ENCODE data around the gene CFAP46.

- TF ChIP-seq, protein P1, sequence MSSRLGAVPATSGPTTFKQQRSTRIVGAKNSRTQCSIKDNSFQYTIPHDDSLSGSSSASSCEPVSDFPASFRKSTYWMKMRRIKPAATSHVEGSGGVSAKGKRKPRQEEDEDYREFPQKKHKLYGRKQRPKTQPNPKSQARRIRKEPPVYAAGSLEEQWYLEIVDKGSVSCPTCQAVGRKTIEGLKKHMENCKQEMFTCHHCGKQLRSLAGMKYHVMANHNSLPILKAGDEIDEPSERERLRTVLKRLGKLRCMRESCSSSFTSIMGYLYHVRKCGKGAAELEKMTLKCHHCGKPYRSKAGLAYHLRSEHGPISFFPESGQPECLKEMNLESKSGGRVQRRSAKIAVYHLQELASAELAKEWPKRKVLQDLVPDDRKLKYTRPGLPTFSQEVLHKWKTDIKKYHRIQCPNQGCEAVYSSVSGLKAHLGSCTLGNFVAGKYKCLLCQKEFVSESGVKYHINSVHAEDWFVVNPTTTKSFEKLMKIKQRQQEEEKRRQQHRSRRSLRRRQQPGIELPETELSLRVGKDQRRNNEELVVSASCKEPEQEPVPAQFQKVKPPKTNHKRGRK (CRISPR knock-in tag; IDR thresholded peaks at IDR 0.05; ENCODE audit: borderline replicate concordance) = no peak
- no peak for TF ChIP-seq CTCF (IDR thresholded peaks at IDR 0.05)
- TF ChIP-seq NFYB (CRISPR knock-in tag; conservative IDR thresholded peaks at IDR 0.05; ENCODE audit: low read depth) = no peak
- no peak for TF ChIP-seq MAX (CRISPR knock-in tag; IDR thresholded peaks at IDR 0.05)
- no peak for TF ChIP-seq ERG (CRISPR knock-in tag; IDR thresholded peaks at IDR 0.05)
- TF ChIP-seq IRF2 (CRISPR knock-in tag; IDR thresholded peaks at IDR 0.05; ENCODE audit: borderline replicate concordance, low read depth) = no peak
- TF ChIP-seq ZBTB21 (CRISPR knock-in tag; IDR thresholded peaks at IDR 0.05; ENCODE audit: borderline replicate concordance) = no peak
- TF ChIP-seq, protein P2, sequence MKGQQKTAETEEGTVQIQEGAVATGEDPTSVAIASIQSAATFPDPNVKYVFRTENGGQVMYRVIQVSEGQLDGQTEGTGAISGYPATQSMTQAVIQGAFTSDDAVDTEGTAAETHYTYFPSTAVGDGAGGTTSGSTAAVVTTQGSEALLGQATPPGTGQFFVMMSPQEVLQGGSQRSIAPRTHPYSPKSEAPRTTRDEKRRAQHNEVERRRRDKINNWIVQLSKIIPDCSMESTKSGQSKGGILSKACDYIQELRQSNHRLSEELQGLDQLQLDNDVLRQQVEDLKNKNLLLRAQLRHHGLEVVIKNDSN (CRISPR knock-in tag; IDR thresholded peaks at IDR 0.05) = no peak
- TF ChIP-seq JAZF1 (CRISPR knock-in tag; IDR thresholded peaks at IDR 0.05) = no peak
- no peak for TF ChIP-seq MYBL2 (CRISPR knock-in tag; IDR thresholded peaks at IDR 0.05)
- TF ChIP-seq OVOL2 (CRISPR knock-in tag; IDR thresholded peaks at IDR 0.05; ENCODE audit: borderline replicate concordance) = no peak
- no peak for TF ChIP-seq FOXK1 (CRISPR knock-in tag; IDR thresholded peaks at IDR 0.05)
- TF ChIP-seq, protein P3, sequence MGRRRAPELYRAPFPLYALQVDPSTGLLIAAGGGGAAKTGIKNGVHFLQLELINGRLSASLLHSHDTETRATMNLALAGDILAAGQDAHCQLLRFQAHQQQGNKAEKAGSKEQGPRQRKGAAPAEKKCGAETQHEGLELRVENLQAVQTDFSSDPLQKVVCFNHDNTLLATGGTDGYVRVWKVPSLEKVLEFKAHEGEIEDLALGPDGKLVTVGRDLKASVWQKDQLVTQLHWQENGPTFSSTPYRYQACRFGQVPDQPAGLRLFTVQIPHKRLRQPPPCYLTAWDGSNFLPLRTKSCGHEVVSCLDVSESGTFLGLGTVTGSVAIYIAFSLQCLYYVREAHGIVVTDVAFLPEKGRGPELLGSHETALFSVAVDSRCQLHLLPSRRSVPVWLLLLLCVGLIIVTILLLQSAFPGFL (CRISPR knock-in tag; IDR thresholded peaks at IDR 0.05; ENCODE audit: borderline replicate concordance) = no peak
Measured at GRCh38 chr10:132828681-132829080, 113.7 kb downstream of the CFAP46 start.
